ENCODE results near the gene ZNF783.

GRCh38 chr7:149252378-149252777 is 9.6 kb upstream of the ZNF783 start:
- TF ChIP-seq, protein P1, sequence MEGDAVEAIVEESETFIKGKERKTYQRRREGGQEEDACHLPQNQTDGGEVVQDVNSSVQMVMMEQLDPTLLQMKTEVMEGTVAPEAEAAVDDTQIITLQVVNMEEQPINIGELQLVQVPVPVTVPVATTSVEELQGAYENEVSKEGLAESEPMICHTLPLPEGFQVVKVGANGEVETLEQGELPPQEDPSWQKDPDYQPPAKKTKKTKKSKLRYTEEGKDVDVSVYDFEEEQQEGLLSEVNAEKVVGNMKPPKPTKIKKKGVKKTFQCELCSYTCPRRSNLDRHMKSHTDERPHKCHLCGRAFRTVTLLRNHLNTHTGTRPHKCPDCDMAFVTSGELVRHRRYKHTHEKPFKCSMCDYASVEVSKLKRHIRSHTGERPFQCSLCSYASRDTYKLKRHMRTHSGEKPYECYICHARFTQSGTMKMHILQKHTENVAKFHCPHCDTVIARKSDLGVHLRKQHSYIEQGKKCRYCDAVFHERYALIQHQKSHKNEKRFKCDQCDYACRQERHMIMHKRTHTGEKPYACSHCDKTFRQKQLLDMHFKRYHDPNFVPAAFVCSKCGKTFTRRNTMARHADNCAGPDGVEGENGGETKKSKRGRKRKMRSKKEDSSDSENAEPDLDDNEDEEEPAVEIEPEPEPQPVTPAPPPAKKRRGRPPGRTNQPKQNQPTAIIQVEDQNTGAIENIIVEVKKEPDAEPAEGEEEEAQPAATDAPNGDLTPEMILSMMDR (conservative IDR thresholded peaks at IDR 0.05) = no peak
- TF ChIP-seq ZFX (IDR thresholded peaks at IDR 0.05) = no peak
